ENCODE results near the gene SGIP1.

SGIP1 gene

DNA sequence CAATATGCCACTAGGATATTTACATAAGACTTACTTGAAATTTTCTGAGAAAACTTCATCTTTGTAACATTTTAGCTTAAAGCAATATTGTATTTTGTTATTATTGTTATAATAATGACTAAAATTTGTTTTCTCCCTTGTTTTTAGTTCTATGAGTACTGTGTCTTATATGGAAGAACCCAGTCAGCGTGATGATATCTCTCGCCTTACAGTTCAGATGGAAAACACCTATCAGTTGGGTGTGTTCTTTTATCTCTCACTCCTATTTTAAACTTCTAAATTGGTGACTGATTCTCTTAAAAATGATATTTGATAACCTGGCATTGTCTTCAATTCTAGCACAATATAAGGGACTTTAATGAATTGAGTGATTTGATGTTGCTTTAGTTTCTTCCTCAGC, 236.3 kb downstream of the SGIP1 start:
- TF ChIP-seq, protein P1, sequence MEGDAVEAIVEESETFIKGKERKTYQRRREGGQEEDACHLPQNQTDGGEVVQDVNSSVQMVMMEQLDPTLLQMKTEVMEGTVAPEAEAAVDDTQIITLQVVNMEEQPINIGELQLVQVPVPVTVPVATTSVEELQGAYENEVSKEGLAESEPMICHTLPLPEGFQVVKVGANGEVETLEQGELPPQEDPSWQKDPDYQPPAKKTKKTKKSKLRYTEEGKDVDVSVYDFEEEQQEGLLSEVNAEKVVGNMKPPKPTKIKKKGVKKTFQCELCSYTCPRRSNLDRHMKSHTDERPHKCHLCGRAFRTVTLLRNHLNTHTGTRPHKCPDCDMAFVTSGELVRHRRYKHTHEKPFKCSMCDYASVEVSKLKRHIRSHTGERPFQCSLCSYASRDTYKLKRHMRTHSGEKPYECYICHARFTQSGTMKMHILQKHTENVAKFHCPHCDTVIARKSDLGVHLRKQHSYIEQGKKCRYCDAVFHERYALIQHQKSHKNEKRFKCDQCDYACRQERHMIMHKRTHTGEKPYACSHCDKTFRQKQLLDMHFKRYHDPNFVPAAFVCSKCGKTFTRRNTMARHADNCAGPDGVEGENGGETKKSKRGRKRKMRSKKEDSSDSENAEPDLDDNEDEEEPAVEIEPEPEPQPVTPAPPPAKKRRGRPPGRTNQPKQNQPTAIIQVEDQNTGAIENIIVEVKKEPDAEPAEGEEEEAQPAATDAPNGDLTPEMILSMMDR (IDR thresholded peaks at IDR 0.05; ENCODE audit: extremely low read depth, missing control alignments), result no peak
- DNase-seq (ENCODE audit: low spot score), result no peak

DNA sequence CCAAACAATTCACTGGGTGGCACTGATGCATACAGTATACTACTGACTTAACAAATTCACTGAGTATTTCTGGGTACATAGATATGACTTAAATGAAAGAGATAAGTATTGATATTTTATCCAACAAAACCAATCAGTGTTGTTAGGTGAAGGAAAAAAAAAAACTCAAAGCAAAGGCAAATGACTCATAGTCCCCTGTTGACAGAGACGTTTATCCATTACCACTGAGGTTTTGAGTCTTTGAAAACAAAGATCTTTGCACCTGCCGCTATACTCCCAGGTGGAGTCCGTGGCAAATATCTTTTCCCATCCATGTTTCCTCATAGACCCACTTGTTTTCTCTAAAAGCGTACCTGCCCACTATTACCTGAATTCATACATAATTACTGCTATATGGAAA, 236.7 kb downstream of the SGIP1 start:
- TF ChIP-seq, protein P1 (IDR thresholded peaks at IDR 0.05; ENCODE audit: extremely low read depth, missing control alignments), result no peak
- no peak for DNase-seq (ENCODE audit: low spot score)

DNA sequence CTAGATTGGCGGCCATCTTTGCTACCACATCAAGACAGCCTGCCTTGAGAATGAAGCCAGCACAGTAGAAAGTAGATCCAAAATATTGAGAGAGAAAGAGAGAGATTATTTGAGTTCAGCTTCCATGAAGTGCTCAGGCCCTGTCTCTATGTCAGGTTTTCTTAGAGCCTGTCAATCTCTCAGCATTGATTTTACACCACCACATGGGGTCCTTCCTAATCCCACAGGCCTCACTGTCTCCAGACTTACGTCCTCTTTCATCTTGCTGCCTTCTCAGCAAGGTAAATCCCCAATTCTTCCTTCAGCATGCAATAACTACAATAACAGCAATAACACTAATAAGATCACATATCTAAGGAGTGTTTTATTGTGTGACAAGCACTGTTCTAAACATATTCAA, 239.3 kb downstream of the SGIP1 start:
- TF ChIP-seq, protein P1 (IDR thresholded peaks at IDR 0.05; ENCODE audit: extremely low read depth, missing control alignments), result no peak
- DNase-seq (ENCODE audit: low spot score), result no peak

DNA sequence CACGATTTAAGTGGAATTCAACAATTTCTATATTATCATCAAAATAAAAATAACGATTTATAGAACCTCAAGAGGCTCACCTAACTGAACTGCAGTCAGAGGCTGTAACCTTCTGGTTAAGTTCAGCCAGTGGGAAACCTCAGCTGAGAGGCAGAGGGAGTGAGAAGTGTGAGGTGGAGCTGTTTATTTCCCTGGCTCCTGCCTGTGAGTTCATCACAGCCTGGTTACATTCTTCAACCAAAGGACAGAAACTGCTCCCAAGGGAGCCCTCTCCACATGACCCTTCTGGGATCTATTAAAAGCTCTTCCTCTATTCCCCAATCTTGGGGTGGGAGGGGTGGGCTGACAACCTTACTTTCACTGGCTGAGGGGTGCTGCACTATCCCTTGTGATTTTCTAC, 240.5 kb downstream of the SGIP1 start:
- TF ChIP-seq, protein P1 (IDR thresholded peaks at IDR 0.05; ENCODE audit: extremely low read depth, missing control alignments), result no peak
- DNase-seq (ENCODE audit: low spot score), result no peak

DNA sequence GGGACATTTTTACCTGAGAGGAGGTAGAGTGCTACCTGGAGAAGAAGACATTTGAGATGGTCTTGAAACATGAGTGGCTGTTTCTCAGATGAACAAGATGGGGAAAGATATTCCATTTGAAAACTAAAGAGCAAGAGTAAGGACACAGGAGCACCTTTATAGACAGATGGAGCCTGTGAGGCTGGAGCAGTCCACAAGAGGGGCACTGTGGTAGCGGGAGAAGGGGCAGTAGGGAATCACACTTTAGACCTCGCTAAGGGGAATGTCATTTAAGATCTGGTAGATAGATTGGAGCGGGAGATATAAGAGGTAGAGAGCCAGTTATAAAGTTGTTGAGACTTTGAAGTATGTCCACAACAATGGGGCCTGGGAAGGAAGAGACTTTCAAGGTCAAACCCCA, 241.7 kb downstream of the SGIP1 start:
- DNase-seq (ENCODE audit: low spot score), result no peak
- TF ChIP-seq, protein P1 (IDR thresholded peaks at IDR 0.05; ENCODE audit: extremely low read depth, missing control alignments), result no peak

DNA sequence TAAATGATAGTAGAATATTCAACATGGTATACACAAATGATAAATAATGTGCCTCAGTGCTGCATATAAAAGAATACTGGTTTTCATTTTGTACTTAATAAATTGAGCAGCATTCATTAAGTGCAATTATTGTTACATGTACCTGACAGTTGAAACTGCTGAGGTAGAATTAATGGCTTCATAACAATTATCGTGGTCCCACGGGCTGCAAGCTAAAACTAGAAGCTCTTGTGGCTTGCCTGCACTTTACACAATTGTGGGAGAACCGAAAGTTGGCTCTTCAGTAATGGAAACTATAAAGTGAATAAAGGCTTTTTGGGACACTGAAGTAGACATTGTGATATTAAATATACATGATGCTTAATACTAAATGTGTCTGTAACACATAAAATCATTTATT, 243.9 kb downstream of the SGIP1 start:
- TF ChIP-seq, protein P1 (IDR thresholded peaks at IDR 0.05; ENCODE audit: extremely low read depth, missing control alignments), result no peak
- DNase-seq (ENCODE audit: low spot score), result no peak

DNA sequence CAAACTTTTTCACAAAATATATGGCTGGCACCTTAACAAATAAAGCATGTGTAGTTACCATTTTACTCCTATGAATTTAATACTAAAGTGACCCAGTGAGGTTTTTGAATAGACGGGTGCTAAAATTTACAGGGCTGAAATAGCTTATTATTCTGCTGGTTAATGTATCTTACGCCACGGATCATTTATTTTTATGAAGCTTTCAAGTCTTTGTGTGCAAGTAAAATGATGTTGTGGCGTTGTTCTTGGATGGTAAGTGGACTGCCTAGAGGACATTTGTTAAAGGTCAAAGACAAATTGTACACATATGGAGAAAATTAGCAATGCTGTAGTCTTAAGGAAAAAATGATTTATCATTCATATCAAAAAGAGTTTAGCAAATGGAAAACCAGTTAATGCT, 244.3 kb downstream of the SGIP1 start:
- TF ChIP-seq, protein P1 (IDR thresholded peaks at IDR 0.05; ENCODE audit: extremely low read depth, missing control alignments), result no peak
- DNase-seq (ENCODE audit: low spot score), result no peak

Measured in GM20000 (cell line).